ENCODE data around the gene KLF3. TPM values are rescaled to one million over a fixed set of nuclear protein-coding genes. Genes with fewer than 3 reads are reported as not detected.

The KLF3 gene
- total RNA-seq, 1 experiment from 2014 or later, result 49.9 TPM

GRCh38 chr4:38686682-38687081 is 22.7 kb downstream of the KLF3 start:
- CTCF ChIA-PET, result no interaction called here
- no peaks in the 10 kb centered on the region for H3K27me3 Mint-ChIP-seq (ENCODE audit: unreplicated experiment)
- intact Hi-C loops (cut with micrococcal nuclease; ENCODE audit: unreplicated experiment), result no loop called here
- peak overlapping the region; percentile 53 for H3K27ac Mint-ChIP-seq (ENCODE audit: unreplicated experiment)
- DNase-seq, result no peak
- peaks cover 60% of the 10 kb centered on the region for H3K36me3 Mint-ChIP-seq (ENCODE audit: insufficient read depth, unreplicated experiment)
- H3K4me3 Mint-ChIP-seq (ENCODE audit: low read depth, unreplicated experiment), result no peak overlapping the region
- BruUV-seq (replicated peaks), result no TSS peak
- peaks cover 14% of the 10 kb centered on the region for H3K4me1 Mint-ChIP-seq (ENCODE audit: low read depth, unreplicated experiment)
- H3K9me3 Mint-ChIP-seq (ENCODE audit: low read depth, unreplicated experiment), result no peaks in the 10 kb centered on the region
- TF ChIP-seq CTCF (IDR thresholded peaks at IDR 0.05; ENCODE audit: unreplicated experiment), result no peak

- CTCF ChIA-PET, result interaction anchor here (0.6 to 1.4 kb wide), 10 partner anchors 9 to 619 kb away, joined by 3 to 13 read pairs (median 4); no protein-coding TSS in a partner anchor
These were observed 23.6 kb downstream of the KLF3 start for GRCh38 chr4:38687571-38688011.

GRCh38 chr4:38688676-38689355 is 24.8 kb downstream of the KLF3 start:
- no peak for TF ChIP-seq CTCF (IDR thresholded peaks at IDR 0.05; ENCODE audit: unreplicated experiment)
- intact Hi-C loops (cut with micrococcal nuclease; ENCODE audit: unreplicated experiment), result no loop called here
- peak overlapping the region; percentile 66 for H3K27ac Mint-ChIP-seq (ENCODE audit: unreplicated experiment)
- CTCF ChIA-PET, result interaction anchor here (0.7 kb wide), 1 partner anchor 455 kb away, joined by 7 read pairs; no protein-coding TSS in a partner anchor
- no peak for DNase-seq
- no peaks in the 10 kb centered on the region for H3K9me3 Mint-ChIP-seq (ENCODE audit: low read depth, unreplicated experiment)
- peaks cover 14% of the 10 kb centered on the region for H3K4me1 Mint-ChIP-seq (ENCODE audit: low read depth, unreplicated experiment)
- no TSS peak for BruUV-seq (replicated peaks)
- H3K27me3 Mint-ChIP-seq (ENCODE audit: unreplicated experiment), result no peaks in the 10 kb centered on the region
- H3K36me3 Mint-ChIP-seq (ENCODE audit: insufficient read depth, unreplicated experiment), result peaks cover 49% of the 10 kb centered on the region
- no peak overlapping the region for H3K4me3 Mint-ChIP-seq (ENCODE audit: low read depth, unreplicated experiment)

More at GRCh38 chr4:38687571-38688011, 23.6 kb downstream of the KLF3 start:
- BruUV-seq (replicated peaks), result no TSS peak
- DNase-seq, result peak; percentile 30
- Mint-ChIP-seq H3K4me1 (ENCODE audit: low read depth, unreplicated experiment) (peaks cover 14% of the 10 kb centered on the region), H3K9me3 (ENCODE audit: low read depth, unreplicated experiment) (no peaks in the 10 kb centered on the region), H3K4me3 (ENCODE audit: low read depth, unreplicated experiment) (no peak overlapping the region), H3K36me3 (ENCODE audit: insufficient read depth, unreplicated experiment) (peaks cover 53% of the 10 kb centered on the region), H3K27me3 (ENCODE audit: unreplicated experiment) (no peaks in the 10 kb centered on the region), H3K27ac (ENCODE audit: unreplicated experiment) (peak overlapping the region; percentile 53)
- no peak for TF ChIP-seq CTCF (IDR thresholded peaks at IDR 0.05; ENCODE audit: unreplicated experiment)
- intact Hi-C loops (cut with micrococcal nuclease; ENCODE audit: unreplicated experiment), result no loop called here

GRCh38 chr4:38691251-38692008 is 27.4 kb downstream of the KLF3 start:
- Mint-ChIP-seq H3K27ac (ENCODE audit: unreplicated experiment) (no peak overlapping the region), H3K36me3 (ENCODE audit: insufficient read depth, unreplicated experiment) (peaks cover 64% of the 10 kb centered on the region), H3K9me3 (ENCODE audit: low read depth, unreplicated experiment) (no peaks in the 10 kb centered on the region), H3K27me3 (ENCODE audit: unreplicated experiment) (no peaks in the 10 kb centered on the region), H3K4me3 (ENCODE audit: low read depth, unreplicated experiment) (no peak overlapping the region), H3K4me1 (ENCODE audit: low read depth, unreplicated experiment) (peaks cover 21% of the 10 kb centered on the region)
- no peak for DNase-seq
- TF ChIP-seq CTCF (IDR thresholded peaks at IDR 0.05; ENCODE audit: unreplicated experiment), result no peak
- CTCF ChIA-PET, result interaction anchor here (0.5 kb wide), 1 partner anchor 1376 kb away, joined by 6 read pairs; no protein-coding TSS in a partner anchor
- intact Hi-C loops (cut with micrococcal nuclease; ENCODE audit: unreplicated experiment), result no loop called here
- no TSS peak for BruUV-seq (replicated peaks)
